IPS-NIHi11 (cell line): Measurements from ENCODE around the gene ELOVL3.
"Not testable (repeated sequence)": the region's sequence is repeated elsewhere in the genome, so short reads cannot be mapped to it uniquely, and the experiment has no call there.

Source experiments
- DNase-seq: peaks from one replicate; pipeline ENCODE4 v3.0.0; 2012; ENCODE audit warnings: mixed read lengths, low spot score

The ELOVL3 gene, protein sequence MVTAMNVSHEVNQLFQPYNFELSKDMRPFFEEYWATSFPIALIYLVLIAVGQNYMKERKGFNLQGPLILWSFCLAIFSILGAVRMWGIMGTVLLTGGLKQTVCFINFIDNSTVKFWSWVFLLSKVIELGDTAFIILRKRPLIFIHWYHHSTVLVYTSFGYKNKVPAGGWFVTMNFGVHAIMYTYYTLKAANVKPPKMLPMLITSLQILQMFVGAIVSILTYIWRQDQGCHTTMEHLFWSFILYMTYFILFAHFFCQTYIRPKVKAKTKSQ

DNA sequence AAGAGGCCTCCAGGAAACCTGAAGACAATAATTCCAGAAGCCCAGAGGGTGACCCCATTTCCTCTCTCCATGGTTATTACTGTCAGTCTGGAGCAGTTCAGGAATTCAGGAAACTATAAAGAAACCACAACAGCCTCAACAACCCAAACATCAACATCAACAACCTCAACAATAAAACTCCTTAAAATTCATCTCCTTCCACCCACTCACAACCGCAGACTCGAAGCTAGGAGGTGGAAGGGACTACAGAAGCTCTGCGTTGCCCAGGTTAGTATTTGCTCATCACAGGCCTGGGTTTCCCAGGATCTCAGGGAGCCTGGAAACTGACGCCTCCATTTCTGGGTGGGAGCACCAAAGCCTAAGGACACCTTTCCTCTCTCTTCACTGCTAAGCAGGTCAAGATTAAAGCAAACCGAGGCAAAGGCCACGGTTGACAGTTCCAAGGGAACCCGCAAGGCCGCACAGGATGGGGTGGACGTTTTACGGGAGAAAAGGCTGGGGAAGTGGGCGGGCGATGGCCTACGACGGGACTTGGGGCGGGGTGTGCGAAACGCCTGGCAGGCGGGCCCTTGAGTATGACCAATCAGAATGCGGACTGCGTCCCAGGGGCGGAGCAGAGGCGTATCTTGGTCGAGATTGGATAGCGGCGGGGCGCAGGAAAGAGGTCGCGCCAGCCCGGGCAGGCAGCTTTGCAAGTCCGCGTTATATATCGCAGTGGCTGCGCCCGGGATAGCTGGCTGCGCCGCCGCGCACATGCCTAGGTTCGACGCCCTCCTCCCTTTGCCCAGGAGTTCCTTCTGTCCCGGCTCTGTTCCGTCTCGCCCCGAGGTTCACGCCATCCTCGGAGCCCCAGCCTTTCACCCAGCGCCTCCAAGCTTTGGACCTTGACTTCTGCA is at the start of gene ELOVL3:
ELOVL3 (plus strand) TSS at position 654 of the 896 bp plus-strand sequence. CDS start 250 bp downstream, outside the sequence.
- DNase-seq = peak; percentile 100

DNA sequence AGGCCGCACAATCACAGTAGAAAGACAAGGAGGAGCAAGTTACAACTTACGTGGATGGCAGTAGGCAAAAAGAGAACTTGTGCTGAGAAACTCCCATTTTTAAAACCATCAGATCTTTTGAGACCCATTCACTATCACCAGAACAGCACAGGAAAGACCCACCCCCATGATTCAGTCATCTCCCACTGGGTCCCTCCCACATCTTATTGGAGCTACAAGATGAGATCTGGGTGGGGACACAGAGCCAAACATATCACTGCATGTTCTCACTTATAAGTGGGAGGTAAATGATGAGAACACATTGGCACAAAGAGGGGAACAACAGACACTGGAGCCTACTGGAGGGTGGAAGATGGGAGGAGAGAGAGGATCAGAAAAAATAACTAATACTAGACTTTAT is 41.5 kb upstream of the ELOVL3 start:
- DNase-seq = no peak

DNA sequence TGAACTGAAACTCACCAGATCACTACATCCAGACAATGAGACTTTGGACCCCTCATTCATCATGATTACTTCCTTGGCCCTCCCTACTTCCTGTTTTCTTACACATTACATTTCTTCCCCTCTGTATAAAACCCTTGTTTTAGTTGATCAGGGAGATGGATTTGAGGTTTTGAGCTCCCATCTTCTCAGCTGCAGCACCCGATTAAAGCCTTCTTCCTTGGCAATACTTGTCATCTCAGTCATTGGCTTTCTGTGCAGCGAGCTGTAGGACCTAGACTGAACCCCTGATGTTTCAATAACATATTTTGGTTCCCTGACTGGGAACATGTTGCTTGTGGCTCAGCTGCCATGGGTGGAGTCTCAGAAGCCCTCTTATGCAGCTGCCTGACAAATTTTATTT is 40.8 kb upstream of the ELOVL3 start:
- DNase-seq = no peak

DNA sequence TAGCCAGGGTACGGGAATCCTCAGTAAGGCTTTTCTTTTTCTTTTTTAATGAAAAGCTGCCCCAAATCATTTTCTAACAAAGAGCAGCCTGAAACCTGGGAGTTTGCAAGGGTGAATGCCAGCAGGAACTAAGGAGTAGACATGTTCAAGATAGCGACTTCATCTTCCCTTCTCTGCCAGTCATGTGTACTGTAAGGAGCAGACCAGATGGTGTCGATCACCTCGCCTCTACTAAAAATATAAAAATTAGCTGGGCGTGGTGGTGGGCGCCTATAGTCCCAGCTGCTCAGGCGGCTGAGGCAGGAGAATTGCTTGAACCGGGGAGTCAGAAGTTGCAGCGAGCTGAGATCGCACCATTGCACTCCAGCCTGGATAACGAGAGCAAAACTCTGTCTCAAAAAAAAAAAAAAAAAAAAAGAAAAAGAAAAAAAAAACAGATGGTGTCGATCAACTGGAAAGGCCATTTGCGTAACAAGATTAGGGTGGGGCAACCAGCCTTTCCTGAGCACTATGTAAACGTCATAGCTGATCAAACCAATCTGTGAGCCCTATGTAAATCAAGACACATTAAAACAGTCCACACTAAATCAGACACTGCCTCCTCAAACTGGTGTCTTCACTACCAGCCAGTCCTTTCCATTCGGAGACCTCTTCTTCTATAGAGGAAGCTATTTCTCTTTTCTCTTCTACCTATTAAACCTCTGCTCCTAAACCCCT is 40.1 kb upstream of the ELOVL3 start:
- no peak for DNase-seq

DNA sequence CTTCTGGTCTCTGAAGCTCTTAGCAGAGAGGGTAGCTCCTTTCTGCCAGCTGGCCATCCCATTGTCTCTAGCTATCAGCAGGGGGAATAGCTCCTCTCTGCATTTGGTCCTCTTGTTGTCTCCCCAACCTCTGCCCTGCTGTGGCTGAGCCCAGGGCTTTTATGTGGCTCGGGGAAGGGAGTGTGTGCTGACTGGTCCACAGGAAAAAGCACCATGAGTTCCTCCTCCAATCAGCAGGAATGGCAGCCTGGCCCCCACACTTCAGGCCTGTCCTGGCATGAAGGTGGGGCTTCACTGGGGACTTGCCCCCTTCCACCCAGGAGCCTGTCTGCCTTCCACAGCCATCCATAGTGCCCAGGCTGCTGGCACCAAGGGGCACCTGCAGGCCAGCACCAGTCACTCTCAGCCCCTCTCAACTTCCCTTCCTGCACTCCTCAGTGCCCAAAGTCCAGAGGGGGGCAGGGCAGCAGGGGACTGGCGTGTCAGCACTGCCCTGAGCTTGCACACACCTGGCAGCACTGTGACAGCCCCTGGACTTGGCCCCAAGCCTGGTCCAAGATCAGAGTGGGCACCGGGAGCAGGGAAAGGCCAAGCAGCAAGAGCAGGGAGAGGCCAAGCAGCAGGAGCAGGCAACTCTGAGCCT is 37.7 kb upstream of the ELOVL3 start:
- no peak for DNase-seq

DNA sequence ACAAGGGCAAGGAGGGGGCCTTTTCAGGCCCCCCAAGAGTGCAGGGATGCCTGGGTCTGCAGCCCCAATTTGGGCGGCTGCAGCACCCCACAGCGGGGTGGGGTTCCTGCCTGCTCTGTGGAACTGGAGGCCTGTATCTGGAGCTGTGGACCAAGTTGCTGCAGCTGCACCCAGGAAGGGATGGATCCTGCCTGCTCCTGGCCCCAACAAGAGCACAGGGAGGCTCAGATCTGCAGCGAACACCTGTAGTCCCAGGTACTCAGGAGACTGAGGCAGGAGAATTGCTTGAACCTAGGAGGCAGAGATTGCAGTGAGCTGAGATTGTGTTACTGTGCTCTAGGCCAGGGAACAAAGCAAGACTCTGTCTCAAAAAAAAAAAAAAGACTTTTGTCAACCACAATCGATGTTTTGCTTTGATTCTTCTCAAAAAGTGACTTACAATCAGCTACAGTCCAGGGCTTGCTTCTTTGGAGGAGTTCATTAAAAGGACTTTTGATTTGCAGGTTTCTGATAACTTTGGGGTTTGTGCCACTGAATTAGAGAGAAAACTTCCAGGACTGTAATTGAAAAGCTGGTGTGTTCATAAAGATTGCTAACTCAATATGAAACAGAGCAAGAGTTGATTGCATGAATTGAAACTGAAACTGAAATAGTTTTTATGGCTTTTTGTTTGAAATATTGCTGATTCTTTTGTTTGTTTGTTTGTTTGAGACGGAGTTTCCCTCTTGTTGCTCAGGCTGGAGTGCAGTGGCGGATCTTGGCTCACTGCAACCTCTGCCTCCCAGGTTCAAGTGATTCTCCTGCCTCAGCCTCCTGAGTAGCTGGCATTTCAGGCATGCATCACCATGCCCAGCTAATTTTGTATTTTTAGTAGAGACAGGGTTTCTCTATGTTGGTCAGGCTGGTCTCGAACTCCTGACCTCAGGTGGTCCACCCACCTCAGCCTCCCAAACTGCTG is 36.9 kb upstream of the ELOVL3 start:
- not testable (repeated sequence) for DNase-seq

DNA sequence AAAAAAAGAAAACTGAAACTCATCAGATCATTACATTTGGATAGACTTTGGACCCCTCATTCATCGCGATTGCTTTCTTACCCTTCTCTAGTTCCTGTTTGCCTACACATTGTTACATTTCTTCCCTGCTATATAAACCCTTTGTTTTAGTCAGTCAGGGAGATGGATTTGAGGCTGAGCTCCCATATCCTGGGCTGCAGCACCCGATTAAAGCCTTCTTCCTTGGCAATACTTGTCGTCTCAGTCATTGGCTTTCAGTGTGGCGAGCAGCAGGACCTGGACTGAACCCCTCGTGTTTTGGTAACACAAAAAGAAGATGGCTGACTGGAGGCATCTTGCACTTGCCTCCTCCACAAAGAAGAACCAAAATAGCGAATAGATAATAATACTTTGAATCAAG is 34.1 kb upstream of the ELOVL3 start:
- no peak for DNase-seq

DNA sequence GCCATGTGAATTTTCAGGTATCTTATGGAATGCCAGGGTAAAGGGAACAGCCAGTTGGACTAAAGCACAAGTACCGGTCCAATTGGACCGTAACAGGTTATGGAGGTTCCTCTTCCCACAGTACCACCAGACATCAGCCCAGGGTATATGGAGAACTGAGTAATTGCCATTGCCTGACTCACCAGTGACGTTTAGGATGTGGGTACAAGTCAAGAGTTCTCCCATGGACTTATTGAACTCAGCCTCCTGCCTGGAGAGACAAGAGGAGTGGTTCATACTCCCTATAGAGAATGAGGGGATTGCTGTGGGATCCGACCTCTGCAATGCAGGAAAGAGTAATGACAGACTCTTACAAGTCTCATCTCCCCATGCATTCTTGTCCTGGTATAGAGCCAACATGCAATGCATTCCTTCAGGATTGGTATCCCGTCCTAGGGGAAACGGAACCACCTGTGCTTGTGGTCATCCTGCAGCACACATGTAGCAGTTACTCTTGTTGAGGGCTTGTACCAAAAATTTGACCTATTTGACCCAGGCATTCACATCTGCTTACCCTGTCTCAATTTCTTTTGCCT is 30.7 kb upstream of the ELOVL3 start:
- no peak for DNase-seq

DNA sequence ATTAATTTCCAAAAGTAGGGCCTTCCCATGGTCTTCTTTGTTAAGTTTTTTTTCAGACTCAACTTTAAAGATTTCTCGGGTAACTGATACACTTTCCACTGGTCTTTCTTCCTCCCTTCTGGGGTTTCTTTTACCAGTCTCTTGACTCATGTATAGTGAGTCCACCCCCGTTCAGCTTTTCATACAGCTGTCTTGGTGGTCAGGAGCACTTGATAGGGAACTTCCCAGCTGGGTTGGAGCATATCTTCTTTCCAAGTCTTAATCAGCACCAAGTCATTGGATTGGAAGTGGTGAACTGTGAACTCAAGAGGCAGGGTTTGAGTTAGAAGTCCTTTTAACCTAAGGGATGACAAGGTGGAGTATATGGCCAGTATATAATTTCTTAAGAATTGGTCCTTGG is 29.2 kb upstream of the ELOVL3 start:
- no peak for DNase-seq

DNA sequence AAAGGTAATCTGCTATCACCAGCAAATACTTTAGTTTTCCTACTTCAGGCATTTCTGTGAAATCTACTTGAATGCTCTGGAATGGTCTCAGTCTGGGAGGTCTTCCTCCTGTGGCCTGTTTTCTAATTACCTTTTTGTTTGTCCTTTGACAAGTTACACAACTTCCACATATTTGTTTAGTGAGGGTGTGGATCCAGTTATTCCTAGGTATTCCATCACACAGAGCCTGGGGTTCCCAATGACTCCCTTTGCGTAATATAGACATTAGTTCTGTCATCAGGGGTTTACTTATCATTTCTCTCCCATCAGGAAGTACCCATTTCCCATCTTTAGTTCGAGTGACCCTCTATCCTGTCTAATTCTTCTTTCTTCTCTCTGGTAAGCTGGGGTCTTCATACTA is 28.1 kb upstream of the ELOVL3 start:
- no peak for DNase-seq

DNA sequence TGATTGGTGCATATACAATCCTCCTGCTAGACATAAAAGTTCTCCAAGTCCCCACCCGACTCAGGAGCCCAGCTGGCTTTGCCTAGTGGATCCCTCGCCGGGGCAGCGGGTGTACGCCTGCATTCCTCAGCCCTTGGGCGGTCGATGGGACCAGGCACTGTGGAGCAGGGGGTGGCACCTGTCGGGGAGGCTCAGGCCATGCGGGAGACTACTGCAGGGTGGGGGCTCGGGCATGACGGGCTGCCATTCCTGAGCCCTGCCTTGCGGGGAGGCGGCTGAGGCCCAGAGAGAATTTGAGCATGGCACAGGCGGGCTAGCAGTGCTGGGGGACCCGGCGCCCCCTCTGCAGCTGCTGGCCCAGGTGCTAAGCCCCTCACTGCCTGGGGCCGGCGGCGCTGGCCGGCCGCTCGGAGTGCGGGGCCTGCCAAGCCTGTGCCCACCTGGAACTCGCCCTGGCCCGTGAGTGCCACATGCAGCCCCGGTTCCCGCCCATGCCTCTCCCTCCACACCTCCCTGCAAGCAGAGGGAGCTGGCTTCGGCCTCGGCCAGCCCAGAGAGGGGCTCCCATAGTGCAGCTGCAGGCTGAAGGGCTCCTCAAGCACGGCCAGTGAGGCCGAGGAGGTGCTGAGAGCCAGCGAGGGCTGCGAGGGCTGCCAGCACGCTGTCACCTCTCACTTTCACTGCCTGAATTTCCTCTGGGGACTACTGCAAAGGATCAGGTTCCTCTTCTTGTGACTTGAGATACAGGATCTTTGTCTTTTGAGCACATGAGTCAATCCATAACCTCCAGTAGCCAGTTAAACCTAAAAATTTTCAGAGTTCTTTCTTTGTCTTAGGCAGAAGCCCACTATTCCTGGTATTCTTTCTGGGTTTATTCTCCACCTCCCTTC is 25.1 kb upstream of the ELOVL3 start:
- no peak for DNase-seq

DNA sequence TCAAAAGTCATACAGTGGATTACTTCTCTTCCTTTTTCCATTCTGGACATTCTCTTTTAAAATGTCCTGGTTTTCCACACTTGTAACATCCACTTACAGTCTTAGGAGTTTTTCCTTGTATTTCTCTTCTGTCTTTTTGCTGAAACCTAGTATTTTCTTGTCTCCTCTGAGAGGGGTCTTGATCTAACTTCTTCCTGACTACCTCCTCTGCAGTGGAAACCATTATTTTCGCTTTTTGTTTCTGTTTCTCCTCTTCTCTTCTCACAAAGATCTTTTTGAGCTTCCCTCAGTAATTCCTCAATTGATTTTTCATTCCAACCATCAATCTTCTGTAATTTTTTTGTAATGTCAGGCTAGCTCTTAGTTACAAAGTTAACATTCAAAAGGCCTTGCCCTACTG is 23.7 kb upstream of the ELOVL3 start:
- no peak for DNase-seq

DNA sequence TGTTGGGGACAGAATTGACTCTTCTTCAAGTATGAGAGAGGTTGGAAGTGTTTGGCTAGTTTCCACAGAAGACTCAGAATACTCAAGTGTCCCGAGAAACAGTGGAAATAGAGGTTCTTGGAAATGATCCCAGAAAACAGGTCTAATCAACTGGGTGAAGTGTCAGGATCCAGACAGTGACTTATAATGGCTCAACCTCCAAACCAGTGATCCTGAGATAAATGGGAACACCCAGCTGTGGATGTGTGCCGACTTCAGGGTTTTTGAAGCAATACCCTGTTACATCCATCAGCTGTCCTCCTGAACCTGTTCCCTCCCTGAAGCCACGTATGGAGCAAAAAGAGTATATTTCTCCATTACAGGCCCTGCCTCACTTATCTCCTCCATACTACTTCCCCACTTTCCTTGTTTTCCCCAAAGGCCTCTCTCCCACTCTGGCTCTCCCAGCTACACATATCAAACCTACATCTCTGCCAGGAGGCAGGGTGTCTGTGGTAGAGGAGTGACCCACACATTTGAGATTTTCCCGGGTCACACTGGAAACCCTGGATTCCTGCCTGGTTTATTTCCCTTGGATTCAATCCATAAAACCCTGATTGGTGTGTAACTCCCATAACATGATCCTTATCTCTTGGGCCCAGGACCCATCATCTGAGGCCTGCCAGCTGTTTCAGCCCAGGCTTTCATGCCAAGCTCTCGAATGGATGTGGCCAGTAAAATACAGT is 17.6 kb upstream of the ELOVL3 start:
- DNase-seq = no peak

DNA sequence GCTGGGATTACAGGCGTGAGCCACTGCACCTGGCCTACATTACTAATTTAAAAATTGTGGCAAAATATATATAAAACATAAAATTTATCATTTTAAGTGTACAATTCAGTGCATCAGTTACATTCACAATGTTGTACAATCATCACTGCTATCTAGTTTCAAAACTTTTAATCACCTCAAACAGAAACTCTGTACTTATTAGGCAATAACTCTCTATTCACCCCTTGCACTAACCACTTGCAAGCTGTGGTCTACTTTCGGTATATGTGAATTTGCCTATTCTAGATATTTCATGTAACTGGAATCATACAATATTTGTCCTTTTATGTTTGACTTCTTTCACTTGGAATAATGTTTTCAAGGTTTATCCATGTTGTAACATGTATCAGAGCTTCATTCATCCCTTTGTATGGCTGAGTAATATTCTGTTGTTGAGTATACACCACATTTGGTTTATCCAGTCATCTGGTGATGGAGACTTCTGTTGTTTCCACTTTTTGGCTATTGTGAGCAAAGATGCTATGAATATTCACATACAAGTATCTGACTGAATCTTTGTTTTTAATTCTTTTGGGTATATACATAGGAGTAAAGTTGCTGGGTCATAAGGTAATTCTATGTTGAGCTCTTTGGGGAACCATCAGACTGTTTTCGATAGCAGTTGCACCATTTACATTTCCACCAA is 14.3 kb upstream of the ELOVL3 start:
- no peak for DNase-seq

DNA sequence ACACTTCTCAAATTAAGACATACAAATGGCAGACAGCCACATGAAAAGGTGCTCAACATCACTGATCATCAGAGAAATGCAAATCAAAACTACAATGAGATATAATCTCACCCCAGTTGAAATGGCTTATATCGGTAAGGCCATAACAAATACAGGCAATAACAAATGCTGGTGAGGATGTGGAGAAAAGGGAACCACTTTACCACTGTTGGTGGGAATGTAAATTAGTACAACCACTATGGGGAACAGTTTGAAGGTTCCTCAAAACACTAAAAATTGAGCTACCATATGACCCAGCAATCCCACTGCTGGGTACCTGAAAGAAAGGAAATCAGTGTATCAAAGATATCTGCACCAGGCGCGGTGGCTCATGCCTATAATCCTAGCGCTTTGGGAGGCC is 12.5 kb upstream of the ELOVL3 start:
- DNase-seq = not testable (repeated sequence)

DNA sequence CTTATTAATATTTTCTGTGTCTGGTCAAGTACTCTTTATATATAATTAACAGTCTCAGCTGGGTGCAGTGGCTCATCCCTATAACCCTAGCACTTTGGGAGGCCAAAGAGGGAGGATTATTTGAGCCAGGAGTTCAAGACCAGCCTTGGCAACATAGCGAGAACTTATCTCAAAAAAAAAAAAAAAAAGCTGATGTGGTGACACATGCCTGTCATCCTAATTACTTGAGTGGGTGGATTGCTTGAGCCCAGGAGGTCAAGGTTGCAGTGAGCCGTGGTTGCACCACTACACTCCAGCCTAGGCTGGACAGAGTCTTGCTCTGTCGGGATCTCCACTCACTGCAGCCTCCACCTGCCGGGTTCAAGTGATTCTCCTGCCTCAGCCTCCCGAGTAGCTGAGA is 6.7 kb upstream of the ELOVL3 start:
- DNase-seq = no peak

DNA sequence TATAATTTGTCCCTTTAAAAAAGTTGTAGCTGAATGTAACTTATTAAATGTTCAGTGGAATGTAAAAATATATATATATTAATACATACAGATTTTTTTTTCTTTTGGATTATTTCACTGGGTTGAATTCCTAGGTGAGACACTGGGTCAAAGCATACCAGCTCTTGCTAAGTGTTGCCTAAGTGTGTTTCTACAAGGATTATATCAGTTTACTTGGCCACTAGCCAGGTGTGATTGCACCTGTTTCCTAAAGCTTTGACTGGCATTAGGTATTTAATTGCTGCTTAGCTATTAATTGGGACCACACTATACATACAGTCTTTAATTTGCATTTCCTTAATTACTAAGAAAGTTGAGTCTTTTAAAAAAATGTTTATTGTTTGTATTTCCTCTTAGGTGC is 5.5 kb upstream of the ELOVL3 start:
- no peak for DNase-seq

DNA sequence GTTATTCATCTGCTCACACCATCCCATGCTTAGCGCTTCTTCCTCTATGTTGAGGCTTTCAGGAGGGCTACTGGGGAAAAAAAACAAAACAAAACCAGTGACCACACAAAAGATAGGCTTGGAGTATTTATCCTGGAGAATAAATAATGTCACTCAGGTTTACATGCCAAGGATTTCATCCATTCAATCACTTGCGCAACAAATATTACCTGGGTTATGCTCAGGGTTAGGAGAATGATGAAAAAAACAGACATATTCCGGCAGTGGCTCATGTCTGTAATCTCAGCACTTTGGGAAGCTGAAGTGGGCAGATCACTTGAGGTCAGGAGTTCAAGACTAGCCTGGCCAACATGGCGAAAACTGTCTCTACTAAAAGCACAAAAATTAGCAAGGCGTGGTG is 3.3 kb upstream of the ELOVL3 start:
- no peak for DNase-seq

DNA sequence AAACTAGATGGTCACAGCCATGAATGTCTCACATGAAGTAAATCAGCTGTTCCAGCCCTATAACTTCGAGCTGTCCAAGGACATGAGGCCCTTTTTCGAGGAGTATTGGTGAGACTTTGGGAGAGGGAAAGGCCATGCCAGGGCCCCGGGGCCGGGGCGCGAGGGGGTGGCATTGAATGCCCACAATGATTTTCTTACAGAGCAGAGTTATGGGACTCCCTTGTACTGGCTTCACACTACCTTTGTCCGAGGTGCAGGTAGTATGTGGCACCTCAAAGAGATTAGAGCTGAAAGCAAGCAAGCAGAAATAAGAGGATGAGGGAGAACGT is 407 bp downstream of the ELOVL3 start:
- DNase-seq = no peak
